ENCODE measurements around the gene CDC25C. TPM values are rescaled to one million over a fixed set of nuclear protein-coding genes. Genes with fewer than 3 reads are reported as not detected.
A peak's percentile ranks its signal among the peaks of the same experiment; 100 is the strongest.

The CDC25C gene
- total RNA-seq, 2 donors from 2014 or later: 0.14 to 3.2 TPM

GRCh38 chr5:138352071-138352721 lies 20.6 kb upstream of the CDC25C start, which contains the start of gene KDM3B:
Gene KDM3B, plus strand, starts transcription at chr5:138352685. Its CDS starts 111 bp downstream, at chr5:138352796.
- TF ChIP-seq, protein P1, sequence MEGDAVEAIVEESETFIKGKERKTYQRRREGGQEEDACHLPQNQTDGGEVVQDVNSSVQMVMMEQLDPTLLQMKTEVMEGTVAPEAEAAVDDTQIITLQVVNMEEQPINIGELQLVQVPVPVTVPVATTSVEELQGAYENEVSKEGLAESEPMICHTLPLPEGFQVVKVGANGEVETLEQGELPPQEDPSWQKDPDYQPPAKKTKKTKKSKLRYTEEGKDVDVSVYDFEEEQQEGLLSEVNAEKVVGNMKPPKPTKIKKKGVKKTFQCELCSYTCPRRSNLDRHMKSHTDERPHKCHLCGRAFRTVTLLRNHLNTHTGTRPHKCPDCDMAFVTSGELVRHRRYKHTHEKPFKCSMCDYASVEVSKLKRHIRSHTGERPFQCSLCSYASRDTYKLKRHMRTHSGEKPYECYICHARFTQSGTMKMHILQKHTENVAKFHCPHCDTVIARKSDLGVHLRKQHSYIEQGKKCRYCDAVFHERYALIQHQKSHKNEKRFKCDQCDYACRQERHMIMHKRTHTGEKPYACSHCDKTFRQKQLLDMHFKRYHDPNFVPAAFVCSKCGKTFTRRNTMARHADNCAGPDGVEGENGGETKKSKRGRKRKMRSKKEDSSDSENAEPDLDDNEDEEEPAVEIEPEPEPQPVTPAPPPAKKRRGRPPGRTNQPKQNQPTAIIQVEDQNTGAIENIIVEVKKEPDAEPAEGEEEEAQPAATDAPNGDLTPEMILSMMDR (IDR thresholded peaks at IDR 0.05): peak; percentile 92 to 99 (median 96)
- TF ChIP-seq POLR2A (IDR thresholded peaks at IDR 0.05) (no peak), POLR2AphosphoS5 (IDR thresholded peaks at IDR 0.05) (peak; percentile 48)
- WGBS: 19% methylated on average over 12 of the region's 30 CpGs

GRCh38 chr5:138351517-138351916 lies 19.9 kb upstream of the CDC25C start:
- no peaks in the 10 kb centered on the region for H3K36me3 ChIP-seq
- H3K27ac ChIP-seq: no peak overlapping the region
- H3K4me3 ChIP-seq: no peak overlapping the region
- TF ChIP-seq POLR2AphosphoS5 (IDR thresholded peaks at IDR 0.05): no peak
- no peak for TF ChIP-seq POLR2A (IDR thresholded peaks at IDR 0.05)
- TF ChIP-seq, protein P1 (IDR thresholded peaks at IDR 0.05): no peak
- intact Hi-C loops (cut with DNase I): no loop called here
- H3K27me3 ChIP-seq (replicated peaks; ENCODE audit: insufficient read depth): no peaks in the 10 kb centered on the region
- H3K4me1 ChIP-seq (replicated peaks): peaks cover 9% of the 10 kb centered on the region
- no peak for DNase-seq (ENCODE audit: low spot score)
- H3K9me3 ChIP-seq: no peaks in the 10 kb centered on the region

More at GRCh38 chr5:138352071-138352721, 20.6 kb upstream of the CDC25C start, which contains the start of gene KDM3B:
- H3K4me3 ChIP-seq: peak within 1 kb of the TSS; percentile 85 to 96
- intact Hi-C loops (cut with DNase I): no loop called here
- H3K9me3 ChIP-seq: no peaks in the 10 kb centered on the region
- DNase-seq (ENCODE audit: low spot score): peak; percentile 61
- peaks cover 9% of the 10 kb centered on the region for H3K4me1 ChIP-seq (replicated peaks)
- H3K27ac ChIP-seq: peak within 1 kb of the TSS; percentile 88 to 99
- H3K27me3 ChIP-seq (replicated peaks; ENCODE audit: insufficient read depth): no peaks in the 10 kb centered on the region
- no peaks in the 10 kb centered on the region for H3K36me3 ChIP-seq

DNA sequence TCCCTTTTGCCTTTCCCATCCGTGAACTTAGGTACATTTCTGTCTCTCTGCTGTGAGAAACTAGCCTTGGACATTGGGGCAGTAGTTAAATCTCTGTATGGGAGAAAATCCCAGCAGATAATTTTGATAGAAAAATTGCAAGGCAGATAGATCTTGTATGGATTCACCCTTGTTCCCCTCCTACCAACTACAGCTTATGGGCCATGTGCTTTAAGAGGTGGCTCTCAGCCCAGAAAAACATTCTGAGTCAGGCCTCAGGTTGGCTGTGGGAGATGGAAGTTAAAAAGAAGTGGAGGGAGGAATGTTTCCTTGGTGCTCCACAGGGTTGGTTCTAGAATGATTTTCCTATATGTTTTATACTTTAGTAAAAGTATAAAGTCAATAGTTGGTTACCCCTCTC lies 19.5 kb upstream of the CDC25C start:
- Histone ChIP-seq H3K4me3 (no peak overlapping the region), H3K36me3 (peaks cover under 1 to 1% of the 10 kb centered on the region in 2 donors), H3K4me1 (replicated peaks) (peaks cover 9% of the 10 kb centered on the region), H3K27me3 (replicated peaks; ENCODE audit: insufficient read depth) (no peaks in the 10 kb centered on the region), H3K27ac (no peak overlapping the region), H3K9me3 (no peaks in the 10 kb centered on the region)
- TF ChIP-seq, protein P1 (IDR thresholded peaks at IDR 0.05): no peak
- TF ChIP-seq POLR2AphosphoS5 (IDR thresholded peaks at IDR 0.05): no peak
- no peak for TF ChIP-seq POLR2A (IDR thresholded peaks at IDR 0.05)
- intact Hi-C loops (cut with DNase I): no loop called here
- WGBS: 93% methylated on average over 1 of the region's 1 CpG
- DNase-seq (ENCODE audit: low spot score): no peak

DNA sequence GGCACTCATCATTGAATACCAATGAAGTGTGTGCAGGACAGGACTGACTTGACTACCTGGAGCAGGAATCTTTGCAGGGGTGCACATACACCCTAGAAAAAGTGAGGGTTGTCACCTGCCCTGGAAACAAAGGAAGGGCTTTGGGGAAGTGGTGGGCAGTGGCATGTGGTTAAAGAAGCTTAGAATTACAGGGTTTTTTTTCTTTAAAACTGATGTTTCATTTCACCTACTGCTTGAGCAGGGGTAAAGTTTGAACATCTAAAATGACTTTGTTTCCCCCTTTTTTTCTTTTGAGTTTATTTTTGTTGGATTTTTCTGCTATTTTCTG lies 18.9 kb upstream of the CDC25C start:
- no peak for DNase-seq (ENCODE audit: low spot score)
- peaks cover 9% of the 10 kb centered on the region for H3K4me1 ChIP-seq (replicated peaks)
- intact Hi-C loops (cut with DNase I): no loop called here
- no peak overlapping the region for H3K27ac ChIP-seq
- TF ChIP-seq POLR2A (IDR thresholded peaks at IDR 0.05): no peak
- no peaks in the 10 kb centered on the region for H3K9me3 ChIP-seq
- H3K4me3 ChIP-seq: no peak overlapping the region
- H3K36me3 ChIP-seq: peaks cover 5 to 7% of the 10 kb centered on the region in 2 donors
- H3K27me3 ChIP-seq (replicated peaks; ENCODE audit: insufficient read depth): no peaks in the 10 kb centered on the region

GRCh38 chr5:138349852-138350562 lies 18.4 kb upstream of the CDC25C start:
- DNase-seq (ENCODE audit: low spot score): no peak
- Histone ChIP-seq H3K4me3 (no peak overlapping the region), H3K27me3 (replicated peaks; ENCODE audit: insufficient read depth) (no peaks in the 10 kb centered on the region), H3K36me3 (peaks cover 9 to 12% of the 10 kb centered on the region in 2 donors), H3K4me1 (replicated peaks) (peaks cover 9% of the 10 kb centered on the region), H3K9me3 (no peaks in the 10 kb centered on the region), H3K27ac (no peak overlapping the region)
- TF ChIP-seq, protein P1 (IDR thresholded peaks at IDR 0.05): no peak
- no peak for TF ChIP-seq POLR2AphosphoS5 (IDR thresholded peaks at IDR 0.05)
- TF ChIP-seq POLR2A (IDR thresholded peaks at IDR 0.05): no peak
- intact Hi-C loops (cut with DNase I): no loop called here
- 72% methylated on average over 1 of the region's 1 CpG for WGBS

All from prostate gland (tissue), 2 donors.